ENCODE results near the gene LIPC.

Gene LIPC

GRCh38 chr15:58545307-58546065 lies 113.7 kb downstream of the LIPC start:
- TF ChIP-seq POLR2A (IDR thresholded peaks at IDR 0.05; ENCODE audit: low read depth, low read length) = no peak
- DNase-seq (ENCODE audit: insufficient read length, low spot score) = no peak
- FAIRE-seq = no peak

- TF ChIP-seq POLR2A (IDR thresholded peaks at IDR 0.05; ENCODE audit: low read depth, low read length) = no peak
- FAIRE-seq (no peak), DNase-seq (ENCODE audit: insufficient read length, low spot score) (no peak)
Observed at GRCh38 chr15:58546066-58546591, 114.3 kb downstream of the LIPC start.

- DNase-seq (ENCODE audit: insufficient read length, low spot score) (peak; percentile 69), FAIRE-seq (no peak)
- no peak for TF ChIP-seq POLR2A (IDR thresholded peaks at IDR 0.05; ENCODE audit: low read depth, low read length)
Observed at GRCh38 chr15:58546635-58547627, 115.1 kb downstream of the LIPC start.

- no peak for DNase-seq (ENCODE audit: insufficient read length, low spot score)
- FAIRE-seq = no peak
Observed at GRCh38 chr15:58547628-58548307, 116.0 kb downstream of the LIPC start.

GRCh38 chr15:58548308-58549012 lies 116.7 kb downstream of the LIPC start:
- no peak for FAIRE-seq
- TF ChIP-seq POLR2A (IDR thresholded peaks at IDR 0.05; ENCODE audit: low read depth, low read length) = no peak
- DNase-seq (ENCODE audit: insufficient read length, low spot score) = no peak

More at GRCh38 chr15:58547628-58548307, 116.0 kb downstream of the LIPC start:
- TF ChIP-seq POLR2A (IDR thresholded peaks at IDR 0.05; ENCODE audit: low read depth, low read length) = no peak

- TF ChIP-seq POLR2A (IDR thresholded peaks at IDR 0.05; ENCODE audit: low read depth, low read length) = no peak
- DNase-seq (ENCODE audit: insufficient read length, low spot score) = no peak
- no peak for FAIRE-seq
Observed at GRCh38 chr15:58549013-58549784, 117.4 kb downstream of the LIPC start.

- DNase-seq (ENCODE audit: insufficient read length, low spot score) = no peak
Observed at GRCh38 chr15:58549785-58550074, 117.9 kb downstream of the LIPC start.

GRCh38 chr15:58551084-58551763 lies 119.4 kb downstream of the LIPC start:
- no peak for FAIRE-seq

More at GRCh38 chr15:58549785-58550074, 117.9 kb downstream of the LIPC start:
- no peak for FAIRE-seq
- TF ChIP-seq POLR2A (IDR thresholded peaks at IDR 0.05; ENCODE audit: low read depth, low read length) = no peak

GRCh38 chr15:58551764-58552504 lies 120.1 kb downstream of the LIPC start:
- FAIRE-seq = no peak
- no peak for DNase-seq (ENCODE audit: insufficient read length, low spot score)
- TF ChIP-seq POLR2A (IDR thresholded peaks at IDR 0.05; ENCODE audit: low read depth, low read length) = no peak

More at GRCh38 chr15:58551084-58551763, 119.4 kb downstream of the LIPC start:
- DNase-seq (ENCODE audit: insufficient read length, low spot score) = no peak
- no peak for TF ChIP-seq POLR2A (IDR thresholded peaks at IDR 0.05; ENCODE audit: low read depth, low read length)

- FAIRE-seq (no peak), DNase-seq (ENCODE audit: insufficient read length, low spot score) (no peak)
- TF ChIP-seq POLR2A (IDR thresholded peaks at IDR 0.05; ENCODE audit: low read depth, low read length) = no peak
Observed at GRCh38 chr15:58552505-58553364, 120.9 kb downstream of the LIPC start.
